ENCODE measurements around the gene SOWAHC.

GRCh38 chr2:109615637-109616144 is 1.5 kb downstream of the SOWAHC start:
- TF ChIP-seq CTCF (IDR thresholded peaks at IDR 0.05) (peak in 1 of 4 experiments; percentile 21), POLR2A (IDR thresholded peaks at IDR 0.05) (no peak)
